Calu3 (cell line): ENCODE results near the gene PLEKHA4. TPM values are rescaled to one million over a fixed set of nuclear protein-coding genes. Genes with fewer than 3 reads are reported as not detected.

Source experiments
- BruUV-seq: library from RNA; stranded (reverse); fragments of 400-500 nt; replicated peaks from 2 replicates; lab custom pipeline; 2021; lab: Mats Ljungman, UMichigan
- CTCF ChIA-PET: fragments of 300-600 bp; sonication (Branson Sonifier 250); formaldehyde crosslinking; loops from one replicate; lab custom pipeline; 2022; ENCODE audit warnings: antibody characterized with exemption; lab: Charles Lee
- DNase-seq: peaks from one replicate; pipeline ENCODE4 v3.0.0; 2022
- H3K27ac Mint-ChIP-seq: one replicate; pipeline ENCODE4 v1.8.0; 2022; ENCODE audit warnings: mixed read lengths; ENCODE audit not compliant: unreplicated experiment
- H3K27me3 Mint-ChIP-seq: one replicate; pipeline ENCODE4 v1.8.0; 2022; ENCODE audit warnings: mixed read lengths; ENCODE audit not compliant: unreplicated experiment
- H3K36me3 Mint-ChIP-seq: one replicate; pipeline ENCODE4 v1.8.0; 2022; ENCODE audit warnings: mild to moderate bottlenecking, moderate library complexity, mixed read lengths; ENCODE audit not compliant: insufficient read depth, unreplicated experiment
- H3K4me1 Mint-ChIP-seq: one replicate; pipeline ENCODE4 v1.8.0; 2022; ENCODE audit warnings: mild to moderate bottlenecking, low read depth, mixed read lengths; ENCODE audit not compliant: unreplicated experiment
- H3K4me3 Mint-ChIP-seq: one replicate; pipeline ENCODE4 v1.8.0; 2022; ENCODE audit warnings: mild to moderate bottlenecking, low read depth, moderate library complexity, mixed read lengths; ENCODE audit not compliant: unreplicated experiment
- H3K9me3 Mint-ChIP-seq: one replicate; pipeline ENCODE4 v1.8.0; 2022; ENCODE audit warnings: low read depth, mixed read lengths; ENCODE audit not compliant: unreplicated experiment
- CTCF ChIP-seq: fragments of 200-600 bp; IDR thresholded peaks from one replicate; pipeline ENCODE4 v1.8.0; 2022; ENCODE audit warnings: antibody characterized with exemption; ENCODE audit not compliant: unreplicated experiment
- intact Hi-C: fragments of 100-400 bp; cut with micrococcal nuclease; formaldehyde crosslinking; loops from one replicate; pipeline ENCODE4 v1.10.0; 2022; ENCODE audit not compliant: unreplicated experiment
- total RNA-seq: library from RNA; stranded (reverse); gene quantifications from 2 replicates; pipeline ENCODE4 v1.2.3, GENCODE V29; 2022

Gene PLEKHA4
- total RNA-seq, 1 experiment from 2014 or later, result 57.6 TPM

- H3K9me3 Mint-ChIP-seq, result no peaks in the 10 kb centered on the region
- intact Hi-C loops, result no loop called here
- H3K4me3 Mint-ChIP-seq, result no peak overlapping the region
- CTCF ChIA-PET, result interaction anchor here (1.2 kb wide), 1 partner anchor 125 kb away, joined by 3 read pairs; no protein-coding TSS in a partner anchor
- H3K27ac Mint-ChIP-seq, result no peak overlapping the region
- no TSS peak for BruUV-seq
- H3K36me3 Mint-ChIP-seq, result peaks cover 42% of the 10 kb centered on the region
- TF ChIP-seq CTCF, result no peak
- no peaks in the 10 kb centered on the region for H3K4me1 Mint-ChIP-seq
- H3K27me3 Mint-ChIP-seq, result no peaks in the 10 kb centered on the region
- DNase-seq, result no peak
These were observed 23.0 kb downstream of the PLEKHA4 start for GRCh38 chr19:48845384-48845783.

- TF ChIP-seq CTCF, result no peak
- no TSS peak for BruUV-seq
- DNase-seq, result no peak
- H3K4me1 Mint-ChIP-seq, result no peaks in the 10 kb centered on the region
- CTCF ChIA-PET, result interaction anchor here (0.5 to 1.5 kb wide), 5 partner anchors 37 to 149 kb away, joined by 3 to 7 read pairs (median 3); partner anchors contain the start of gene RUVBL2
- H3K27me3 Mint-ChIP-seq, result no peaks in the 10 kb centered on the region
- intact Hi-C loops, result no loop called here
- H3K27ac Mint-ChIP-seq, result no peak overlapping the region
- no peak overlapping the region for H3K4me3 Mint-ChIP-seq
- no peaks in the 10 kb centered on the region for H3K9me3 Mint-ChIP-seq
- H3K36me3 Mint-ChIP-seq, result peaks cover 35% of the 10 kb centered on the region
These were observed 23.9 kb downstream of the PLEKHA4 start for GRCh38 chr19:48844472-48844871.

GRCh38 chr19:48842789-48843162, 25.6 kb downstream of the PLEKHA4 start:
- DNase-seq, result peak; percentile 67
- Mint-ChIP-seq H3K36me3 (peaks cover 29% of the 10 kb centered on the region), H3K27ac (peak overlapping the region; percentile 3), H3K27me3 (no peaks in the 10 kb centered on the region), H3K4me3 (no peak overlapping the region), H3K4me1 (no peaks in the 10 kb centered on the region), H3K9me3 (no peaks in the 10 kb centered on the region)
- CTCF ChIA-PET, result interaction anchor here (0.5 to 1.9 kb wide), 28 partner anchors 10 to 382 kb away, joined by 3 to 39 read pairs (median 4); partner anchors contain the start of genes CA11, FTL, NUCB1 and PPP1R15A
- peak; percentile 82 for TF ChIP-seq CTCF
- intact Hi-C loops, result loop anchor here (2.0 kb wide), 1 partner anchor 54 kb away; no protein-coding TSS in a partner anchor
- BruUV-seq, result no TSS peak

GRCh38 chr19:48841571-48841970, 26.8 kb downstream of the PLEKHA4 start:
- Mint-ChIP-seq H3K4me1 (peaks cover under 1% of the 10 kb centered on the region), H3K36me3 (peaks cover 32% of the 10 kb centered on the region), H3K27me3 (no peaks in the 10 kb centered on the region), H3K9me3 (no peaks in the 10 kb centered on the region), H3K27ac (no peak overlapping the region), H3K4me3 (no peak overlapping the region)
- no TSS peak for BruUV-seq
- TF ChIP-seq CTCF, result no peak
- no peak for DNase-seq
- CTCF ChIA-PET, result interaction anchor here (1.1 to 1.9 kb wide), 6 partner anchors 46 to 253 kb away, joined by 3 to 39 read pairs (median 10); no protein-coding TSS in a partner anchor
- intact Hi-C loops, result no loop called here
